ENCODE results near the gene P2RY11. TPM values are rescaled to one million over a fixed set of nuclear protein-coding genes. Genes with fewer than 3 reads are reported as not detected.

The P2RY11 gene
- total RNA-seq, 4 donors from 2014 or later: 2.4 to 16.8 (median 5.7) TPM; not detected in 1

DNA sequence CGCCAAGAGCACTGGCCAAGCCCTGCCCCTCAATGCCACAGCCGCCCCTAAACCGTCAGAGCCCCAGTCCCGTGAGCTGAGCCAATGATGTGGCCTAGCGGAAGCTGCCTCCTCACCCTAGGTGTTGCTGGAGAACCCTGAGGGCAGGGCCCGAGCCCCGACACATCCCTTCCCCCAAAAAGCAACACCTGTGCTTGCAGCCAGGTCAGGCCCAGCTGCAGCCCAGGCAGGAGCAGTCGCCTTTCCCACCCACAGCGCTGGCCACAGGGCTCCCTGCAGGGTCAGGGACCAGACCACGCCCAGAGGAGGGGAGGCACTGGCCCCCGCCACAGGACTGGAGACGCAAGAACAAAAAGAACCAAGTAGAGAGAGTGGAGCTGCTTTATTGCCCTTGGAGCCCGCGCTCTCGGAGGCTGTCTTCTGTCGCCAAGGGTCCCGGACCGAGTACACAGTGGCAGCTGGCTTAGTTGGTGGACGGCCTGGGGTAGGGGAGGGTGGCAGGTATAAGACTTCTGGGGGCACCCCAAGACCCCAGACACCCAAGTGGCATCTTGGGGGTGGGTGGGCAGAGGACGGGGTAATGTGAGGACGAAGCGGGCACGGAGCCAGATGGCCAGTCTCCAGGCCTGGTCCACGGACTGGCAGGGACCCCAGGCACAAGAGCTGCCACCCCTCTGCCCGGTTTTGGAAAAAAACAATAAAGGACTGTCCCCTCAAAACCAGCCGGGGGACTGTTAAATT is 3.3 kb downstream of the P2RY11 start:
- TF ChIP-seq, protein P1, sequence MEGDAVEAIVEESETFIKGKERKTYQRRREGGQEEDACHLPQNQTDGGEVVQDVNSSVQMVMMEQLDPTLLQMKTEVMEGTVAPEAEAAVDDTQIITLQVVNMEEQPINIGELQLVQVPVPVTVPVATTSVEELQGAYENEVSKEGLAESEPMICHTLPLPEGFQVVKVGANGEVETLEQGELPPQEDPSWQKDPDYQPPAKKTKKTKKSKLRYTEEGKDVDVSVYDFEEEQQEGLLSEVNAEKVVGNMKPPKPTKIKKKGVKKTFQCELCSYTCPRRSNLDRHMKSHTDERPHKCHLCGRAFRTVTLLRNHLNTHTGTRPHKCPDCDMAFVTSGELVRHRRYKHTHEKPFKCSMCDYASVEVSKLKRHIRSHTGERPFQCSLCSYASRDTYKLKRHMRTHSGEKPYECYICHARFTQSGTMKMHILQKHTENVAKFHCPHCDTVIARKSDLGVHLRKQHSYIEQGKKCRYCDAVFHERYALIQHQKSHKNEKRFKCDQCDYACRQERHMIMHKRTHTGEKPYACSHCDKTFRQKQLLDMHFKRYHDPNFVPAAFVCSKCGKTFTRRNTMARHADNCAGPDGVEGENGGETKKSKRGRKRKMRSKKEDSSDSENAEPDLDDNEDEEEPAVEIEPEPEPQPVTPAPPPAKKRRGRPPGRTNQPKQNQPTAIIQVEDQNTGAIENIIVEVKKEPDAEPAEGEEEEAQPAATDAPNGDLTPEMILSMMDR (IDR thresholded peaks at IDR 0.05; ENCODE audit: low read depth): no peak

DNA sequence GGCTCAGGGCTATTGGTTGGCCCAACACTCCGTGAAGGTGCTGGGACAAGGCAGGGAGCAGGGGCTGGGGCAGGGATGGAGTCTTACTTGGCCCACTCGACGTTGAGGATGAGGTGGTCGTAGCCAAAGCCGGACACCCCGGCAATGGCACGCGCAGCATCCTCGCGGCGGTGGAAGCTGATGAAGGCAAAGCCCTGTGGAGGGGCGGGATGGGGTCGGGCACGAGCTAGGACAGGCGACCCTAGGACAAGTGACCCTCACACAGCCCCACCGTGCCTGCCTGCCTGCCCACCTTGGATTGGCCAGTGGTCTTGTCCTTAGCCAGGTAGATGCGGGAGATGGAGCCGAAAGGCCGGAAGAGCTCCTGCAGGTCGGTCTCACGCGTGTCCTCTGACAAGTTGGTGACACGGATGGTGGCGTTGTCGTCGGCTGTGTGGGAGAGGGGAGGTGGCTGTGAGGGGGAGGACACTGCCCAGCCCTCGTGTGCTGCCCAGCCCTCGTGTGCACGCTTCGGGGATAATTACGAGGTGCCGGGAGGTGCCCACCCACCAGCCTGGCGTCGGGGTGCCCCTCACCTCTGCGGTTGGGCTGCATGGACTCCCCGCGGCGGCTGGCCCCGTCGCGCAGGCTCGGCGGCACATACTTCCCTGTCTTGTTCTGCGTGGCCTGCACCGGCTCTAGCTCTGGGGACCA is 4.0 kb downstream of the P2RY11 start:
- TF ChIP-seq, protein P1 (IDR thresholded peaks at IDR 0.05; ENCODE audit: low read depth): no peak

DNA sequence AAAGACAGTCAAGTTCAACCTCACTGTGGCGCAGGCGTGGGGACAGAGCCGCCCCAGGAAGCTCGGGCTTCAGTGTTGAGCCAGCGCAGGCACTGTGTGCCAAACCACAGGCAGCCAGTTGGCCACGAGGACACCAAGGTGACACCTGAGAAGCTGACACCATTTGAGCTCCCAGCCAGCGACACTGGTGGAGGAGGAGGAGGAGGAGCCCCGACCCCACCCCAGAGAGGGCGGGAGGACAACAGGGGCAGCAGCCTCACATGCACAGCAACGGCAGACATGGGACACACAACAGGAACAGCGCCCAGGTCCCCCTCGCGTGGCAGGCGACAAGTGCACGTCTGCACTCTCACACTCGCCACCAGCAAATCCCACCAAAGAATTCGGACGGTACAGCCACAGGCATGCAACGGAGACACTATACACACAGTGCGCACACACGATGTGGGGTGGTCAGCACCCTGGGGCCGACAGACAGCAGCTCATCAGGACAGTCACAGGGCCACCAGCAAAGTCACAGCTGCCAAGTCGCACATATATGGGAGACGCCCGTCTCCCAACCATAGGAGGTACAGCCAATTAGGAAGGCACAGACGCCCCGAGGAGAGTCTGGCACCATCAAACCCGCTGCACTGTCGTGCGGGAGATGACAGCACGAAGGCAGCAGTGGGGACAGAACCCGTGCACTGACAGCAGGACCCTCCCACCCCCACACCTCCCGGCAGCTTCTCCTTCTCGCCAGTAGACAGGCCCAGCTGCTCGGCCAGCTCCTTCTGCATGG is 4.8 kb downstream of the P2RY11 start:
- TF ChIP-seq, protein P1 (IDR thresholded peaks at IDR 0.05; ENCODE audit: low read depth): no peak

DNA sequence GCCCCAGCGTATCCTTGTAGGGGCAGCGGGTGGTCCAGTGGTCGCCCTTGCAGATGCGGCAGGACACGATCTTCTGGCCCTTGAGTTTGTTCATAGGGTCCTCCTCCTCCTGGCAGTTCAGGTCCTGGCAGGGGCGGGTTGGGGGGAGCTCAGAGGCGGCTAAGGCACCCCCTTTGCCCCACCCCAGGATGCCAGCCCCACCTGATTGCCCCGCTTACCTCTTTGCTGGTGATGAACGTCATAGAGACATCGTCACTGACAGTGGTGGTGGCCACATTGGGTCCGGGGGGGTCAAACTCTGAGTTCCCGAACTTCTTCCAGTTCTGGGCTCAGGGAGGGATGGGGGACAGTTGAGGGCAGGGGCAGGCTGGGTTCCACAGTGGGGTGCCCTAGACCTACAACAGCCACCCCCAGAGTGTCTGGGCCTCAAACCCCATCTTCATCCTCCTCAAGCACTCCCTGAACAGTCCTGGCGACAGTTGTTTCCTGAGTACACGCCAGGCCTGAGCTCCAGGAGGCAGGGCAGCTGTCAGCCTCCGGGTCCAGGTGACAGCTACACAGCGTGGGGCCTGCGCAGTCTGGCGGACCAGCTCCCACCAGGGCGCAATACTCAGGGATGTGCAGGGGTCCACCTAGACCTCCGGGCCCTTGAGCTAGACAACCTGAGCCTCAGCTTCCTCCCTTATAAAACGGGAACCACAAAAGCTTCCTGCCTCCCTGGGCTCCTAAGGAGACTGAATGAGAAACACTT is 5.5 kb downstream of the P2RY11 start:
- TF ChIP-seq, protein P1 (IDR thresholded peaks at IDR 0.05; ENCODE audit: low read depth): no peak

DNA sequence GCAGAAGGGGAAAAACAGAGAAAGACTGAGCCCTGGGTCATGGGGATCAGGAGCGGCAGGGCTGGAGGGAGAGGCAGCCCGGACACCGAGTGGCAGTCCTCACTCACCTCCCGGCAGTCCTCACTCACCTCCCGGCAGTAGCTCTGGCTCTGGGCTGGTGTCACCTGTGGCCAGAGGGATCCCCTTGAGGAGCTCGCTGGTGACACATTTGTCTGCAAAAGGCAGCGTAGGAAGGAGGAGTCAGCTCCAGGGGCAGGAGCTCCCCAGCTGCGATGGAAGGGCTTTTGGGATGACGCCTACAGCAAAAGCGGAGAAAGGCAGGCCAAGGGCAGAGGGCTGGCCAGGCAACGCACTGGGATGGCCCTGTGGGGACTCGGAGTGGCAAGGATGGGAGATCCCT is 7.5 kb downstream of the P2RY11 start:
- TF ChIP-seq, protein P1 (IDR thresholded peaks at IDR 0.05; ENCODE audit: low read depth): no peak

DNA sequence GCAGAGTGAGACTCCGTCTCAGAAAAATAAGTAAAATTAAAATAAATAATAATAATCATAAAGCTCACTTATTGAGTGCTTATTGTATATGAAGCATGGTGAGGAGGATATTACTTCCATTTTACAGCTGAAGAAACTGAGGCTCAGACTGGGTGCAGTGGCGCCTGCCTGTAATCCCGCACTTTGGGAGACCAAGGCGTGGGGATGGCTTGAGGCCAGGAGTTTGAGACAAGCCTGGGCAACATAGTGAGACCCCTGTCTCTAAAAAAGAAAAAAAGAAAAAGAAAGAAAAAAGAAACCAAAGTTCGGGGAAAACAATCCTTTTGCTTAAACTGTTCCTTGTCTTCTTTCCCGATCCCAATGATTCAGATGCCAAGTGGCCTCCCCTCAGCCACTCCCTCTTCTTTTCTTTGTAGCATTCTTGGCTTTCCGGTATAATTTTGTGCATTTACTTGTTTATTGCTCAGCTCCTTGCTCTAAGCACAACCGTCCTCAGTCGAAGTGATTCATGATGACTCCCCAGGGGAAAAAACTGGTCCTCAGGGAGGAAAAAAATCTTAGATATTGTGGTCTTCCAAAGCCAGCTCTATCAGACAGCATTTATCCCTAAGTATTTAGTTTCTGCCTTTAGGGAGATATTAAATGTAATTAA is 9.2 kb downstream of the P2RY11 start:
- TF ChIP-seq, protein P1 (IDR thresholded peaks at IDR 0.05; ENCODE audit: low read depth): no peak
